Stimulated activated CD4-positive, alpha-beta T cell treated with anti-CD3 and anti-CD28 coated beads, Interleukin-1b, Interleukin-23, amount 100 ng/mL, for 1 hour (primary cell): ENCODE results near the gene MSRB2.
A peak's percentile ranks its signal among the peaks of the same experiment; 100 is the strongest.

Source experiments
- DNase-seq, 2 donors: peaks; one replicate each; pipeline ENCODE4 v3.0.0-alpha.2; 2020; ENCODE audit warnings: low read depth in 2 of 2

Gene MSRB2

DNA sequence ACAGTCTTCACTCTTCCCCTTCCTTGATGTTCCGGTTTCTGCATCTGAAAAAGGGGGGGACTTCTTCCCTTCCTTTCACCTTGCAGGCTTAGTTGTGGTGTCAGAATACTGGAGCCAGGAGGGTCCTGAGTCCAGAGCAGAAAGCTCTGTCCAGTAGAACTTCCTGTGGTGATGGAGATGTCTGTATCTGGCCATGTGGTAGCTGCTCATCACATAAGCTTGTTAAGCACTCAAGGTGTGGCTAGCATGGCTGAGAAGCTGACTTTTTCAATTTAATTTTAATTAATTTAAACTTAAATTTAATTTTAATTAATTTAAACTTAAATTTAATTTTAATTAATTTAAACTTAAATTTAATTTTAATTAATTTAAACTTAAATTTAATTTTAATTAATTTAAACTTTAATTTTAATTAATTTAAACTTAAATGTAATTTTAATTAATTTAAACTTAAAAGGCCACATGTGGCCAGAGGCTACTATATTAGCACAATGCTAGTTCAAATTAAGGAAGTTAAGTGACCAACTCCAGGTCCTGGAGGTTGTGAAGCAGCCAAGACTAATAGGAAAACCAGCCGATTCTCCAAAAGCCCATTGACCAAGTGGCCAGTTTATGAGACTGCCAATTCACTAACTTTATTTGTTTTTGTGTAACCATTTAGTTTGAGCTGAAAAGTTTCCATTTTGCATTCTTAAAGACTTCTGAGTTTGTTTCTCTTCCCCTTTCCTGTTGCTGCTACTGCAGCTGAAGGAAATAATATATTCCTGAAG is 16.3 kb downstream of the MSRB2 start:
- DNase-seq = no peak

DNA sequence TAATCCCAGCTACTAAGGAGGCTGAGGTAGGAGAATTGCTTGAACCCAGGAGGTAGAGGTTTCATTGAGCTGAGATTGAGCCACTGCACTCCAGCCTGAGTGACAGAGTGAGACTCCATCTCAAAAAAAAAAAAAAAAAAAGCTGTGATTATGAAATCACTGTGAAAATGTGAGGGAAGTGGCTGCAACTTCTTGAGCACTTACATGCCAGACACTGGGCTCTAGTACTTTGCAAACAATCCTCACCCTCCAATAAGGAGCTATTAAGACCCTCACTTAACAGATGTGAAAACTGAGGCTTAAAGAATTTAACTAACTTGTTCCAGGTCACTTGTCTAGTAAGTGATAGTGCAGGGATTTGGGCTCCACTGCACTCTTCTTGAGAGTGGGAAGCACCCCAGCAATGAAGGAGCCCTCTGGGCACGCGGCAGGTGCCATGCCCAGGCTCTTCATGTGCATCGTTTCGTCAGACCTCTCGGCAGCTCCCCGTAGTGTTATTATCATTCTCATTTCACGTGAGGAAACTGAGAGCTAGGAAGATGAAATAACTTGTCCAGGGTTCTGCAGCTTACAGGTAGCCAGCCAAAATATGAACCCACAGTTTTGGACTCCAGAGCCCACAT is 19.0 kb downstream of the MSRB2 start:
- DNase-seq = no peak

DNA sequence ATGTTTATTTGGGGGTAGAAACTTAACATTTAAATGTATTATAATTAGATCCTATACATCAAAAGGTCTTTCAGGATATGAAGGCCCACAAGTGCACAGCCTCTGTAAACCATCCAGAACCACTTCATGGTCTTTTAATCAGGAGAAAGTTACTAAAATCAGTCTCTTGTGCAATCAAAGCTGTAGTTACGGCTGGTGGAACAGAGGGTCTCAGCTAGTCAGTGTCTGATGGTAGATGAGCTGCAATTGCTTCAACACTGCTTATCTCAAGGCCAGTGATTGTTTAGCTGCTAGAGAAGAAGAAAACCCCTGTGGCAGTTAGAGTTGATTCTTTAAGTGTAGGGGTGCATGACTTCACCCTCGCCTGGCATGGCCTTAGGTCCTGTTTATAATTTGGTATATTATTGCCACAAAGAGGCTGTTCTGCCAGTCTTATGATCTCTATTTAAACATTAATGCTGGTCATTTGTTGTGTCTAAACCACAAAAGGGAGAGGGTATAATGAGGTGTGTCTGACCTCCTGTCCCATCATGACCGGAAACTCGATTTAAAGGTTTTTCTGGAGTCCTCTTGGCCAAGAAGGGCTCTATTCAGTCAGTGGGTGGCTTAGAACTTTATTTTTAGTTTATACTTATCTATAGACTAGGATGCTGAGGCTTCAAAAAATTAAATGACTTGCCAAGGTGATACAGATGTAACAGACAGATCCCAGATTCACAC is 21.3 kb downstream of the MSRB2 start:
- no peak for DNase-seq

DNA sequence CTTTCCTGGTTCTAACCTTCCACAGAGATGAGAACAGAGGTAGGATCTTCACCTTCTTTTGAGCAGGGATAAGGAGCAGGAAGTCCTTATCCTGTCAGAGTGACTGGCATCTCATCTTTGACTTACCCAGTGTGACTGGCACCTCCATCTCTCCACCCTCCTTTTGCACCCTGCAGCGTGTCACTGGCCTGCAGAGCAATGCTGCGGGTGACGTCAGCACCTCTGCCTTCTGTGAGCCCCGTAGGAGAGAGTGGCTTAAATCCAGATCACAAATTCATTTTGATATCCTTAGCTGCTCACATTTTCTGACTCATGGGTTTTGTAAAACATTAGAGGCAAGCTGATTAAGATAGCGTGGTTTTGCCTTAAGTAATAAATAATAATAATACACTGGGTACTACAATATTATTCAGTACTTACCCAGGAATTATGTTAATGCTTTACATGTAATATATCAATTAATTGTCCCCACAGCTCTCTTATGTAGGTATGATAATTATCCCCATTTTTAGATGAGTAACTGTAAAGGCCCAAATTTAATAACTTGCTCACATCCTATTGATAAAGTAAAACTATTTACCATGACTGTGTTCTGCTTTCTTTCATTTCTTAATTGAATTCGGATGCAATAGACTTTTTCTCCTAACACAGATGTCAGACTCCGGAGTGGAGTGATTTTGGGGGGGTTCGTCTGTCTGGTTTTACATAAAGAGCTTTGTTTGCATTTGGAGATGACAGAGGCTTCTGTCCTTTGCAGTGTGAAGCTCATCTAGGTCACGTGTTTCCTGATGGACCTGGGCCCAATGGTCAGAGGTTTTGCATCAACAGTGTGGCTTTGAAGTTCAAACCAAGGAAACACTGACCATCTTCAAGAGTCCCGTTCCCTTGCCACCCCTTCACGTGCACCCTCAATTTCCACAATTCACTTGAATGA is 24.9 kb downstream of the MSRB2 start:
- no peak for DNase-seq

DNA sequence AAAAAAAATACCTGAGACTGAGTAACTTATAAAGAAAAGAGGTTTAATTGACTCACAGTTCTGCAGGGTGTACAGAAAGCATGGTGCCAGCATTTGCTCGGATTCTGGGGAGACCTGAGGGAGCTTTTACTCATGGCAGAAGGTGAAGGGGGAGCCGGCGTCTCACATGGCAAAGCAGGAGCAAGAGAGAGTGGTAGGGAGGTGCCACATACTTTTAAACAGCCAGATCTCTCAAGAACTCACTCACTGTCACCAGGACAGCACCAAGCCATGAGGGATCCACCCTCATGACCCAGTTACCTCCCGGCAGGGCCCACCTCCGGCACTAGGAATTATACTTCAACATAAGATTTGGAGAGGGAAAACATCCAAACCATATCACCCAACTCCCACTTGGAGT is 25.8 kb downstream of the MSRB2 start:
- DNase-seq = no peak

DNA sequence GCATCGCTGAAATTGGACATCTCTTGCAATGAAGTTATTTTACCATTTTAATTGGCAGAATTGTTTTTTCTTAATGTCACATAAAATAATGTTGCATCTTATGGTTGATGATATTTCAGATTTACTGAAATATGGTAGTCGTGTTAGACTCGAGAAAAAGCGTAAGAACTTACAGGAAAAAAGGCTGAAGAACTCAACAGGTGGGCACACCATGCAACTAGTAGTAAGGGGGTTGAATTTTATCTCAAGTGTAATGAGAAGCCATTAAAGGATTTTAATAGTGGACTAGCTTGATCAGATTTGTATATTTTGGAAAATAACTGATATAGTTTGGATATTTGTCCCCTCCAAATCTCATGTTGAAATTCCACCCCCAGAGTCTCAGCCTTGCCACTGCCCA is 41.1 kb downstream of the MSRB2 start:
- DNase-seq = no peak

DNA sequence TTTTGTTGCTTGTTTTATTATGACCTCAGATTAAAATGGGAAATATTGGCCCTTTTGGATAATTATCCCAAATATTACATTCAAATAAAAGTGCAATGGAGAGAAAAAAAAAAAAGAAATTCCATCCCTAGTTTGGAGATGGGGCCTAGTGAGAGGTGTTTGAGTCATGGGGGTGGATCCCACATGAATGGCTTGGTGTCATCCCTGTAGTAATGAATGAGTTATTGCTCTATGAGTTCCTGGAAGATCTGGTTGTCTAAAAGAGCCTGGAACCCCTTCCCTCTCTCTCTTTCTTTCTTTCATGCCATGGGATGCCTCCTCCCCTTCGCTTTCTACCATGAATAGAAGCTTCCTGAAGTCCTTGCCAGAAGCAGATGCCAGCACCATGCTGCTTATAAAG is 44.3 kb downstream of the MSRB2 start:
- DNase-seq = no peak

DNA sequence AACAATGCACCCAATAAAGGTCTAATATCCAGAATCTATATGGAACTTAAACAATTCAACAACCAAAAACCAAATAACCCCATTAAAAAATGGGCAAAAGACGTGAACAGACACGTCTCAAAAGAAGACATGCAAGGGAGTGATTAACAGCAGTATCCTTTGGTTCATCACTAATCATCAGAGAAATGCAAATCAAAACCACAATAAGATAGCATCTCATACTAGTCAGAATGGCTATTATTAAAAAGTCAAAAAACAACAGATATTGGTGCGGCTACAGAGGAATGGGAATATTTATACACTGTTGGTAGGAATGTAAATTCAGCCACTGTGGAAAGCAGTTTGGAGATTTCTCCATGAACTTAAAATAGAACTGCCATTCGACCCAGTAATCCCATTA is 46.6 kb downstream of the MSRB2 start:
- no peak for DNase-seq

DNA sequence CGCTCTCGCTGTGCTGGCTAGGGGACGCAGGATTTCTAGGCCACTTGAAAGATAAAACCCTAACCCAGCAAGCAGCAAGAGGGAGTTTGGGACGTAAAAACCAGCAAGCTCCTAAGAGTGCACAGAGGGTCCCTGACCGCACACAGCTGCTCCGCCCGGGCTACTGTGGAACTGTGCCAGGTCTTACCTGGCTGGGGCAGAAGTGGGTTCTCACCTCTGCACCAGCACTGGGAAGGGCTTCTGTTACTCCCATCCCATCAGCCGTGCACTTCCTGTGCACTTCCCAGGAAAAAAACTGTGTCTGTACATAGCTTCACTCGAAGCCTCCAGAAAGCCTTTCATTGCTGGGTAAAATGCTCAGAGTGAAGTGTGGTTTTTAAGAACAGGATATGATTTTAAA is 50.9 kb downstream of the MSRB2 start:
- DNase-seq = no peak

DNA sequence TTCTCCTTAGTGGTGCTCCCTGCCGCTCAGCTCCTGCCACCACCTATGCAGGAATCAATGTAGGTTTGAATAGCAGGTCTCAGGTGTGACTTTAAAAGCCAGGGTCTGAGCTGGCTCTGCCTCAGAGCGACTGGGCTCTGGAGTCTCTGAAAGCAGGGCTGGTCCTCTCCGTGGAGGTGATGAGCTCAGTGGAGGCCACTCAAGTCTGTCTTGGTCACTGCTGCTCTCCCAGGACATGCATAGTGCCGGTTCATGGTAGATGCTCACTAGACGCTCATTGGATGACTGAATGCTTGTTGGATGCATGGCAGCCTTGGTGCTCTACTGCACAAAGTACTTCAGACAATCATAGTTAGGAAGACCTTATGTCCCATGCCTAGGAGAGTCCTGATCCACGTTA is 51.7 kb downstream of the MSRB2 start:
- DNase-seq = no peak

DNA sequence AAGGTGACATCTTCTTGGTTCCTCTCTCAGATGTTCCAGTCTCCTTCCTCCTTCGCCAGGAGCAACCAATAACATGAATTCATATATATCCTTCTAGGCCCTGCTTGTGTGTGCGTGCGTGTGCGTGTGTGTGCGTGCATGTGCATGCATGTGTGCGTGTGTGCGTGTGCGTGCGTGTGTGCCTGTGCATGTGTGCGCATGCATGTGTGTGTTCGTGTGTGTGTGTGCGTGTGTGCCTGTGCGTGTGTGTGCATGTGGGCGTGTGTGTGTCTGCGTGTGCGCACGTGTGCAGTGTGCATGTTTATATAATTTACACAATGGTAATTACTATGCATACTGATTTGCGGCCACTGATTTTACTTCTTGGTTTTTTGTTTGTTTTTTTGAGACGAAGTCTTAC is 52.8 kb downstream of the MSRB2 start:
- DNase-seq = no peak

DNA sequence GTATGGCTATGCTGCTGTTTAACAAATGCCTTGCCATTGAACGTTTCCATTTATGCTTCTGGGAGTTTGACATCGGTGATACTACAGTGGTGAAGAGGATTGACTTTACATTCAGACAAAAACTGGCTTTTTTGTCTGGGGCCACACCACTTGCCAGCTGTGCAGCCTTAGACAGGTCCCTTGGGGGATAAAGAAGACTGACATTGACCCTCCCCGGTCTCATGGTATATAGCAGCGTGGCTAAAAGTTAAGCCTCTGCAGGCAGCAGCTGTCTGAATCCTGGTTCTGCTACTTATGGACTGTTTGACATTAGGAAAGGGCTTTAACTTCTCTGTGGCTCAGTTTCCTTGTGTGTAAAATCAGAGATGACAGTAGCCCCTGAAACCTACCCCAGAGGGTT is 54.7 kb downstream of the MSRB2 start:
- DNase-seq = no peak

DNA sequence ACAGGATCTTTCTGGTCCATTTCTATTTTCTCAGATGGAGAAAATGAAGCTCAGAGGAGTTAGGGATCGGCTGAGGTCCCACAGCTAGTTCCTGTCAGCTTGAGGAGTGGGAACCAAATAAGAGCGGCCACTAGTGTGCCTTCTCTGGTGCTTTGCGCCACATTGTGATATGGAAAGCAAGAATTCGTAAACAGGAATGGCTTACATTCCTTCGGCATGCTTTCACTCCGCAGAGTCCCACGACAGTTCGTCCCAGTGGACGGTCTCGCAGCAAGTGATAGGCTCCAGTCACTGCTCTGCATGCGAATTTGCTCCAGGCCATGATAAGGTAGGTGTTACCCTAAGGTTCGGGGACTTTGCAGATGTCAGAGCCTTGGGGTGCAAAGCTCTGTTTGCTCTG is 55.2 kb downstream of the MSRB2 start:
- DNase-seq = no peak

DNA sequence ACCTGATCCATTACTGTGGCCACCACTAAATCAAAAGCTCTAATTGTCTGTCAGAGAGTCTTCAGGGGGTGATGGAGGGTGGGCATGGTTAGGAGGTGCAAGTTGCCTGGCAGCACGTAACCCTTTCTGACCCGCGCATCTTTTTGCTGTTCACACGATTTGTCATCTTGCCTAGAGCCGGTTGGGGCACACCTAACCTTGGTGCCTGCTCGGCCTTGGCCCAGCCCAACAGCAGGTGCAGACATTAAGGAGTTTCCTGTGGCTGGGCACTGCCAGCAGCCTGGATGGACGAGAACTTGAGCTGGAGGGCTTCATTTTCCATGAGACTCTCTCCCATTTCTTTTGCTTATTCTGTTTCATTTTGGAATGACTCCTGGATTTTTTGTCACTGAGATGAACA is 55.7 kb downstream of the MSRB2 start:
- no peak for DNase-seq

DNA sequence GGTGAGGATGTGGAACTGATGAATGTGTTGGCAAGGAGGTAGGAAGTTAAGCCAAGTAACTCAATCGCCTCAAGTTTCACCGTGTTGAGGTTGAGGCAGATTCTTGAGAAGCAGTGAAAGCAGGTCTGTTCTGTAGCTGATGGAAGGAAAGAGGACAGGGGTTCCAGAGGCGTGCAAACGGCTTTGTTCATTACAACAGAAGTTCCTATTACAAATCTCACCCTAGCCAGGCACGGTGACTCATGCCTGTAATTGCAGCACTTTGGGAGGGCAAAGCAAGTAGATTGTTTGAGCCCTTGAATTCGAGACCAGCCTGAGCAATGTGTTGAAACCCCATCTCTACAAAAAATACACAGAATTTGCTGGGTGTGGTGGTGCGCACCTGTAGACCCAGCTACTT is 59.8 kb downstream of the MSRB2 start:
- DNase-seq = no peak

DNA sequence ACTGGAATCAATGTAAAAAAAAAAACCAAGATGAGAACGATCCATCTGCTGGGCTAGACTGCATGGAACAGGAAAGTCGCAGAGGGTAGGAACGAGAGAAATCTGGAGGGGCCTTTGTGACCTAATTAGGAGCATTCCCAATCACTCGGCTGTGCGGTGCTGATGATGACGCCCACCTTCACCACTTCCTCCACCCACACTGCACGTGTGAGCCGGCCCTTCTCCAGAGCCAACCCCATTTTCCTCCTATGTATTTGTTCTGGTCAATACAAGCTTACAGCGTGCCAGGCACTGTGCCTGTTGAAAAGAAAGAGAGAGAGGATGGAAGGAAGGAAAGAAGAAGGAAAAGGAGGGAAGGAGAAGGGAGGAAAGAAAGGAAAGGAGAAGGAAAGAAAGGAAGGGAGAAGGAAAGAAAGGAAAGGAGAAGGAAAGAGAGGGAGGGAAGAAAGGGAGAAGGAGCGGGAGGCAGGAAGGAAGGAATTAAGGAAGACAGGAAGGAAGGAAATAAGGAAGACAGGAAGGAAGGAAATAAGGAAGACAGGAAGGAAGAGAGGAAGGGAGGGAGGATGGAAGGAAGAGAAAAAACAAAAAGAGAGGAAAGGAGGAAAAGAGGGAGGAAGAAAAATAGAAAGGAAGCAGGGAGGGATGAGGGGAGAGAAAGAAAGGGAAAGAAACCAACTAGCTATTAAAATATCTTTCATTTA is 61.2 kb downstream of the MSRB2 start:
- no peak for DNase-seq

DNA sequence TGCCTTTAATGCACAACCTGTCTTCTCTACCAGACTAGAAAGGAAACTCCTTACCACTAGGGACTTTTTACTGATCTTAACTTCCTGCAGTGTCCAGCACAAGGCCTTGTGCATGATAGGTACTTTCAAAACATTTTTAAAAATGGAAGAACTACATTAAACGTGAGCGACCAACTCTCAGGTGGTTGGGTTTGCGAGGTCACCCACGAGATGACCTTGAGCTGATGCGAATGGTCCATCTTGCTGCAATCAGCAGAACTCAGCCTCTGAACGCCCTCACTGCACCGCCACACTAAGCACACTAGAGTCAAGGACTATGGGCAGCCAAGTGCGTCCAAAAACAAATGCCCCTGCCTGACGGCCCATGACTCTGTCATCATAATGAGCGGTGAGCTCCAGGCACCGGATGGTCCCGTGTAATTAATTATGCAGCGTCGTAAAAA is 61.9 kb downstream of the MSRB2 start:
- DNase-seq = no peak

DNA sequence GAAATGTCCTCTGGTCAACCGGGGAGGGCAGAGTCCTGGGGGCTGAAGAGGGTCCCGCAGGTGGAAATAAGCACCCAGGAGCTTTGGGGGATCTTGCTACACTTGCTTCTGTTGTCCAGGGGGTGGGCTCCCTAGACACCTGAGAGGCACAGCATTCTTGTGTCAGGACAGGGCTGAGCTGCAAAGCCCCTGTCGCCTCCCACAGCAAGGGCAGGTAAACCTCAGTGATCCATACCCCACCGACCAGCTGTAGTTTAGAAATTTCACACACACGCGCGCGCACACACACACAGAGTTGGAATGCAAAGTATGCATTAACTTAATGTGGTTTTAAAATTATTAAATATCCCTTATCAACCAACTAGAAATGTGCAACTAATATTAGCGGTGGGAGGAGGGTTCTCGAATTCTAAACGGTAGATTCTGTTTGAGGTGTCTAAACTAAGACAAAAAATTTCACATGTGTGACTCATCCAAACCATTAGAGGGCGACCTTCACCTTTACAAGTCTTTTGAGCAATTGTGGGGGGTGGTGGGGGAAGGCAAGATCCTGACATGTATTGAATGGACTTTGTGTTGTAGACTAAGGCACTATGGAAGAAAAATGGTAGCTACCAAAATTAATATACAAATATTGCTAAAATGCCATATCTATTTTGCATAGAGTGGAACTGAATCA is 62.5 kb downstream of the MSRB2 start:
- no peak for DNase-seq

DNA sequence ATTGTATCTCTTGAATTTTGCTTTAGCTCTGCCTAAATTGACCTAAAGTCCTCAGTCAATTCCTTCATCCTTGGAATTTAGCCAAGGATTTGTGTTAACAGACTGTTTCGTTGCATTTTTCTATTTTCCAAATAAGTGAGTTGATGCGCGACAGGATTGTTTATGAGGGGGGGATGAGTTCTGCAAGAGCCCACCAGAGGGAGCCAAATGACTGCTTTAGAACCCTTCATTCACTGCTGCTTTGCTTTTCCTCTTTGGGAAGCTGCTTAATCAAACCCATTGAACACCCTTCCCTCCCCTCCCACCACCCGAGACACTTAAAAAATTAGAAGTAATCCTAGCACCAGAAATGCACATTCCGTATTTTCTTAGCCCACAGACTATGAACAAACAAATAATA is 63.0 kb downstream of the MSRB2 start:
- peak in 1 of 2 donors; percentile 9 for DNase-seq

DNA sequence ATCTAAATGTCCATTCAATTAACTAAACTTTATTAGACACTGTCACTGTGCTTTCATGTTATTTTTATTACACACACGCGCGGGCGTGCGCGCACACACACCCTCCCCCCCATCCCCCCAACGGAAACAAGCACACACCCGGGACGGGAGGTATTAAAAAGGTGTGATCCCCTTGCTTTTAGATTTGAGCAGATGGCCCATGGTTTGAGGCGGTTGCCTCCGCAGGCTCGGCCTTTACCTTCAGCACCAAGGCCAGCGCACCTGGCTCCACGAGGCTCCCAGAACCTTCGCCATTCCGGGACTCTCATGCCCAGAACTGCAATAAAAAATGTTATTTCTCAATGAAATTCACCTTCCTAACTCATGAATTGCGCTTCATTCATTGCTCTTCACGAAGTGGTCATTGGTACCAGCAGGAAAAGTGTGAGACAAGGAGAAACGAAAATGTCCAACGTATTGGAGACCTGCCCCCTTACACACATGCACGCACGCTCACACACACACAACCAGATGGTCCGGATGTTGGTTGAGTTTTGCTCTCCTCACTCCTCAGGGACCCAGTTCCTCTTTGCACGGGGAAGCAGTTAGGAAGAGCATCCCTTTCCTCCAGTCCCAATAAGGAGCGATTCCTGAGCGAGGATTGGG is 76.0 kb downstream of the MSRB2 start:
- no peak for DNase-seq
